Measurements from ENCODE around the gene SLC9A7. TPM values are rescaled to one million over a fixed set of nuclear protein-coding genes. Genes with fewer than 3 reads are reported as not detected.

Gene SLC9A7
- total RNA-seq, 1 donor from 2014 or later, result 11.4 TPM

DNA sequence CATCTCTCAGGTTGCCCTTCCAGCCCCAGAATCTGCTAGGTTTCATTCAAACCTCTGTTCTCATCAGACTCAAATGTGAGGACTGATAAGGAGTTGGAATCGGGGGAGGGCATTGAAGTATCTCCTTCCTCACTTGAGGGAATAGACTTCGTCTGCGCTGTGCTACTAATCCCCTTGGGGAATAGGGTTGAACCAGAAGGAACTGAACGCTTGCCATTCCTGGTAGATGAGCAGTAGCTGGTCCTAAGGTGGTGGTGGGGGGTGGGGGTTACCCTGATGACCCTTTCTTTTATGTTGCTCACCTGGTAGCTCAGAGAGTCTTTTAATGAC, 692 bp upstream of the SLC9A7 start:
- peaks cover 4% of the 10 kb centered on the region for H3K27me3 Mint-ChIP-seq (ENCODE audit: unreplicated experiment)
- no peak for DNase-seq (ENCODE audit: low spot score)
- H3K36me3 Mint-ChIP-seq (ENCODE audit: low read depth, unreplicated experiment), result no peaks in the 10 kb centered on the region
- peak overlapping the region; percentile 82 for H3K27ac Mint-ChIP-seq (ENCODE audit: unreplicated experiment)
- H3K4me1 Mint-ChIP-seq (ENCODE audit: unreplicated experiment), result peaks cover 9% of the 10 kb centered on the region
- TF ChIP-seq, protein P1, sequence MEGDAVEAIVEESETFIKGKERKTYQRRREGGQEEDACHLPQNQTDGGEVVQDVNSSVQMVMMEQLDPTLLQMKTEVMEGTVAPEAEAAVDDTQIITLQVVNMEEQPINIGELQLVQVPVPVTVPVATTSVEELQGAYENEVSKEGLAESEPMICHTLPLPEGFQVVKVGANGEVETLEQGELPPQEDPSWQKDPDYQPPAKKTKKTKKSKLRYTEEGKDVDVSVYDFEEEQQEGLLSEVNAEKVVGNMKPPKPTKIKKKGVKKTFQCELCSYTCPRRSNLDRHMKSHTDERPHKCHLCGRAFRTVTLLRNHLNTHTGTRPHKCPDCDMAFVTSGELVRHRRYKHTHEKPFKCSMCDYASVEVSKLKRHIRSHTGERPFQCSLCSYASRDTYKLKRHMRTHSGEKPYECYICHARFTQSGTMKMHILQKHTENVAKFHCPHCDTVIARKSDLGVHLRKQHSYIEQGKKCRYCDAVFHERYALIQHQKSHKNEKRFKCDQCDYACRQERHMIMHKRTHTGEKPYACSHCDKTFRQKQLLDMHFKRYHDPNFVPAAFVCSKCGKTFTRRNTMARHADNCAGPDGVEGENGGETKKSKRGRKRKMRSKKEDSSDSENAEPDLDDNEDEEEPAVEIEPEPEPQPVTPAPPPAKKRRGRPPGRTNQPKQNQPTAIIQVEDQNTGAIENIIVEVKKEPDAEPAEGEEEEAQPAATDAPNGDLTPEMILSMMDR (IDR thresholded peaks at IDR 0.05; ENCODE audit: unreplicated experiment), result no peak
- no peaks in the 10 kb centered on the region for H3K9me3 Mint-ChIP-seq (ENCODE audit: unreplicated experiment)
- peak overlapping the region; percentile 93 for H3K4me3 Mint-ChIP-seq (ENCODE audit: unreplicated experiment)

DNA sequence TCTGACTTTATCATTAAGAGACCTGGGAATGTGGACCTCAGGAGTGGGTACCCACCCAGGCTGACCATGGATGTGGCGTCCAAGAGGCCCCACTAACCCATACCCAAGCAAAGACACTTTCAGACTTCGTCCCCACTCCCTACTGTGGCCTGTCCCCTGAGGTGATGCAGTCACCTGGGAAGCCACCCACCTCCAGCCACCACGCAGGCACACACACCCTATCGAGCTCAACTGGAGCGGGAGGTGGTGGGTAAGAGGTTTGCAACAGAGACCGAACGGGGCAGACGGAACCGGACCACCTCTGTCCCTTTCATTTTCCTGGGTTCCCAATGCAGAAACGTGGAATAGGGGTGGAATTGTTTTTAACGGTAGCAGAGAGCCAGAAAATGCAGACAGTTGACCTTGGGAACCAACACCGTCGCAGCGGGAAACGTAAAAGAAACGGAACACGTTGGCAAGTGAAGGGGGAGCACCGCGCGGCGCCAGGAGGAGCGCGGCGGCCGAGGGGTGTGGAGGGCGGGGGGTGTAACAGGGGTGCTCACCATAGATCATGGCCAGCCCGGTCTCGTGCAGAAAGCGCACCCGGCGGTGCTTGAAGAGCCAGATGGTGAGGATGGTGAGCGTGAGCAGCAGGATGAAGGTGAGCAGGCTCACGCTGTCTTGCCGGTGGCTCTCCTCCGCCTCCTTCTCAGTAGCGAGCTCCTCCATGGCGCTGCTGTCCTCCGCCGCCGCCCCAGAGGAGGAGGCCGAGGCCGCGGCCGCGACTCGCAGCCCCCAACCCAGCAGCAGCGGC, 559 bp downstream of the SLC9A7 start:
- Mint-ChIP-seq H3K4me3 (ENCODE audit: unreplicated experiment) (peak overlapping the region; percentile 92), H3K36me3 (ENCODE audit: low read depth, unreplicated experiment) (no peaks in the 10 kb centered on the region), H3K27me3 (ENCODE audit: unreplicated experiment) (peaks cover 4% of the 10 kb centered on the region), H3K4me1 (ENCODE audit: unreplicated experiment) (peaks cover 9% of the 10 kb centered on the region), H3K27ac (ENCODE audit: unreplicated experiment) (no peak overlapping the region), H3K9me3 (ENCODE audit: unreplicated experiment) (no peaks in the 10 kb centered on the region)
- DNase-seq (ENCODE audit: low spot score), result no peak
- TF ChIP-seq, protein P1 (IDR thresholded peaks at IDR 0.05; ENCODE audit: unreplicated experiment), result no peak

DNA sequence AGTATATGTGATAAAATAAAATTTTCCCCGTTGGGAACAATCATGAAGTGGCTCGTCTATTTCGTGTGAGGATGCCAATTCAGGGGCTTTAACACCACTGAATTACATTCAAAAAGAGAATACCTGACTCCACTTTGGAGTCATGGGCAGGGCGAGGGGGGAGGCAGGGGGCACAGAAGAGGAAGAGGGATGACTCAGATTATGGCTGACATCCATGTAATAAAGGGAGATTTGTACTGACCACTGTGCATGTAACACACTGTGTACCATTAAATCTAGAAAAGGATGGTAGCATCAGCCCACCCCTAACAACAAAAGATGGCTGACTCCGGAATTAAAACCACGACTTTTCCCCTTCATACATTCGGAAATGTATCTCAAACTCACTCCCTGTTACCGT, 1.3 kb downstream of the SLC9A7 start:
- Mint-ChIP-seq H3K27ac (ENCODE audit: unreplicated experiment) (no peak overlapping the region), H3K27me3 (ENCODE audit: unreplicated experiment) (peaks cover 4% of the 10 kb centered on the region), H3K4me3 (ENCODE audit: unreplicated experiment) (peak overlapping the region; percentile 92), H3K36me3 (ENCODE audit: low read depth, unreplicated experiment) (no peaks in the 10 kb centered on the region), H3K9me3 (ENCODE audit: unreplicated experiment) (no peaks in the 10 kb centered on the region), H3K4me1 (ENCODE audit: unreplicated experiment) (peaks cover 9% of the 10 kb centered on the region)
- TF ChIP-seq, protein P1 (IDR thresholded peaks at IDR 0.05; ENCODE audit: unreplicated experiment), result no peak
- no peak for DNase-seq (ENCODE audit: low spot score)

DNA sequence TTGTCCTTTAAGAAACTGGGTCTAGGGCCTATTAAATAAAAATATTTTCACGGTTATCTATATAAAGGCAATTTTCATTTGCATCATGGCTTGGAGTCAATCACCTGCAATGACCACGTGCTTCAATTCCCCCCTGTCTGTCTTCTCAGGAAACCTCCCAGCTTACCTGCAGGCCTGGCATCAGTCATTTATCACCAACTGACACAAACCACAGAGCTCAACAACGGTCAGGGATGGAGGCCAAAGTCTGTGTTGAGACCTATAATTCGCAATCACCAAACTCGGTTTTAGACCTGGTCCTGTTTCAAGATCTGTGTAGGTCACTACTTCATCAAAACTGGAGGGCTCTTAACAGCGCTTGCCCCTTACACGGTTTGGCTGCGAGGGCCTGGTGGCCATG, 1.9 kb downstream of the SLC9A7 start:
- DNase-seq (ENCODE audit: low spot score), result no peak
- H3K4me3 Mint-ChIP-seq (ENCODE audit: unreplicated experiment), result no peak overlapping the region
- no peaks in the 10 kb centered on the region for H3K36me3 Mint-ChIP-seq (ENCODE audit: low read depth, unreplicated experiment)
- H3K9me3 Mint-ChIP-seq (ENCODE audit: unreplicated experiment), result no peaks in the 10 kb centered on the region
- peaks cover 4% of the 10 kb centered on the region for H3K27me3 Mint-ChIP-seq (ENCODE audit: unreplicated experiment)
- peaks cover 11% of the 10 kb centered on the region for H3K4me1 Mint-ChIP-seq (ENCODE audit: unreplicated experiment)
- TF ChIP-seq, protein P1 (IDR thresholded peaks at IDR 0.05; ENCODE audit: unreplicated experiment), result no peak
- no peak overlapping the region for H3K27ac Mint-ChIP-seq (ENCODE audit: unreplicated experiment)

DNA sequence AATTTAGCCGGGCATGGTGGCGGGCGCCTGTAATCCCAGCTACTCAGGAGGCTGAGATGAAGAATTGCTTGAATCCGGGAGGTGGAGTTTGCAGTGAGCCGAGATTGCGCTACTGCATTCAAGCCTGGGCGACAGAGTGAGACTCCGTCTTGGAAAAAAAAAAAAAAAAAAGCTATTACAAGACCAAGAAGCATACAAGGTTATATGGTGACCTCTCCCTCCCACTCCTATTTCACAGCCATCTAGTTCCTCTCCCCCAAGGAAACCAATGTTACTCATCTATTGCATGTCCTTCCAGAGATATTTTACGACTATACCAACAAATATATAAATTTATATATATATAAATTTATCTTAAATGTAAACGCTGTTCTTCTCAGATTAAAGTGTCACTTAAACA, 3.2 kb downstream of the SLC9A7 start:
- no peak overlapping the region for H3K27ac Mint-ChIP-seq (ENCODE audit: unreplicated experiment)
- H3K4me3 Mint-ChIP-seq (ENCODE audit: unreplicated experiment), result no peak overlapping the region
- DNase-seq (ENCODE audit: low spot score), result no peak
- H3K4me1 Mint-ChIP-seq (ENCODE audit: unreplicated experiment), result peaks cover 11% of the 10 kb centered on the region
- peaks cover 4% of the 10 kb centered on the region for H3K27me3 Mint-ChIP-seq (ENCODE audit: unreplicated experiment)
- TF ChIP-seq, protein P1 (IDR thresholded peaks at IDR 0.05; ENCODE audit: unreplicated experiment), result no peak
- no peaks in the 10 kb centered on the region for H3K9me3 Mint-ChIP-seq (ENCODE audit: unreplicated experiment)
- no peaks in the 10 kb centered on the region for H3K36me3 Mint-ChIP-seq (ENCODE audit: low read depth, unreplicated experiment)
